GM20000 (cell line): ENCODE results near the gene CARS1.
"Not testable (repeated sequence)": the region's sequence is repeated elsewhere in the genome, so short reads cannot be mapped to it uniquely, and the experiment has no call there.

ENCODE experiments used
- DNase-seq: peaks from one replicate; pipeline ENCODE4 v3.0.0; 2012; ENCODE audit warnings: low spot score
- TF ChIP-seq, protein P1 (sequence below): IDR thresholded peaks from 2 replicates; pipeline ENCODE4 v1.5.1; 2012; ENCODE audit warnings: mild to moderate bottlenecking, control low read depth; ENCODE audit errors: extremely low read depth, missing control alignments

CARS1 gene

GRCh38 chr11:3074912-3075589, 17.8 kb upstream of the CARS1 start:
- TF ChIP-seq, protein P1, sequence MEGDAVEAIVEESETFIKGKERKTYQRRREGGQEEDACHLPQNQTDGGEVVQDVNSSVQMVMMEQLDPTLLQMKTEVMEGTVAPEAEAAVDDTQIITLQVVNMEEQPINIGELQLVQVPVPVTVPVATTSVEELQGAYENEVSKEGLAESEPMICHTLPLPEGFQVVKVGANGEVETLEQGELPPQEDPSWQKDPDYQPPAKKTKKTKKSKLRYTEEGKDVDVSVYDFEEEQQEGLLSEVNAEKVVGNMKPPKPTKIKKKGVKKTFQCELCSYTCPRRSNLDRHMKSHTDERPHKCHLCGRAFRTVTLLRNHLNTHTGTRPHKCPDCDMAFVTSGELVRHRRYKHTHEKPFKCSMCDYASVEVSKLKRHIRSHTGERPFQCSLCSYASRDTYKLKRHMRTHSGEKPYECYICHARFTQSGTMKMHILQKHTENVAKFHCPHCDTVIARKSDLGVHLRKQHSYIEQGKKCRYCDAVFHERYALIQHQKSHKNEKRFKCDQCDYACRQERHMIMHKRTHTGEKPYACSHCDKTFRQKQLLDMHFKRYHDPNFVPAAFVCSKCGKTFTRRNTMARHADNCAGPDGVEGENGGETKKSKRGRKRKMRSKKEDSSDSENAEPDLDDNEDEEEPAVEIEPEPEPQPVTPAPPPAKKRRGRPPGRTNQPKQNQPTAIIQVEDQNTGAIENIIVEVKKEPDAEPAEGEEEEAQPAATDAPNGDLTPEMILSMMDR = no peak
- no peak for DNase-seq

GRCh38 chr11:3073029-3073435, 15.8 kb upstream of the CARS1 start:
- no peak for DNase-seq
- TF ChIP-seq, protein P1 = no peak

GRCh38 chr11:3069425-3069824, 12.2 kb upstream of the CARS1 start:
- TF ChIP-seq, protein P1 = no peak
- no peak for DNase-seq

- DNase-seq = not testable (repeated sequence)
Measured at GRCh38 chr11:3066308-3066707, 9.1 kb upstream of the CARS1 start.

- DNase-seq = not testable (repeated sequence)
Measured at GRCh38 chr11:3064709-3065108, 7.5 kb upstream of the CARS1 start.

GRCh38 chr11:3063876-3064275, 6.7 kb upstream of the CARS1 start:
- not testable (repeated sequence) for DNase-seq

GRCh38 chr11:3063432-3063831, 6.2 kb upstream of the CARS1 start:
- not testable (repeated sequence) for DNase-seq

DNA sequence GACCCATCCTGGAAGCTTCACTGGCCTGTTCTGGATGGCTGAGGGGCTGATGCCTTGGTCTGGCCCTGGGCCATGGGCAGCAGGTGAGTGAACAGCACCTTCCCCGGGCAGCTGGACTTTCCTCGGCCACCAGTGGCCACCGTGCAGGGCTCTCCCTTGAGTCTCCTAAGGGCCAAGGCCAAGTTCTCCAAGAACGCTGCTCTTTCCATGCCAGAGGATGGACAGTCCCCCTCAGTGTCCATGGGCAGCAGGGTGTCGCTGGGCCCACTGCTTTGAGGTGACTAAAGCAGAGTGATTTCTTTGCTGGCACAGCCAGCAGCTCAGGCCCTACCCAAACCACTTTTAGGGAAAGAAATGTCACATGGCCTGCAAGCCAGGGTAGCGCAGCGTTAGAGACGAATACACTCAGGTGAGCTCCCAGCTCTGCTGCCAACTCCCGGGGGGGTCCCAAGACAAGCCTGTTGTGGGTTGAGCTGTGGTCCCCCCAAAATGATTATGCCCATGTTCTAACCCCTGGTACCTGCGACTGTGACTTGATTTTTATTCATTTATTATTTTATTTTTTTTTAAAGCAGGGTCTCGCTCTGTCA, 3.3 kb upstream of the CARS1 start:
- DNase-seq = no peak
- TF ChIP-seq, protein P1 = no peak

DNA sequence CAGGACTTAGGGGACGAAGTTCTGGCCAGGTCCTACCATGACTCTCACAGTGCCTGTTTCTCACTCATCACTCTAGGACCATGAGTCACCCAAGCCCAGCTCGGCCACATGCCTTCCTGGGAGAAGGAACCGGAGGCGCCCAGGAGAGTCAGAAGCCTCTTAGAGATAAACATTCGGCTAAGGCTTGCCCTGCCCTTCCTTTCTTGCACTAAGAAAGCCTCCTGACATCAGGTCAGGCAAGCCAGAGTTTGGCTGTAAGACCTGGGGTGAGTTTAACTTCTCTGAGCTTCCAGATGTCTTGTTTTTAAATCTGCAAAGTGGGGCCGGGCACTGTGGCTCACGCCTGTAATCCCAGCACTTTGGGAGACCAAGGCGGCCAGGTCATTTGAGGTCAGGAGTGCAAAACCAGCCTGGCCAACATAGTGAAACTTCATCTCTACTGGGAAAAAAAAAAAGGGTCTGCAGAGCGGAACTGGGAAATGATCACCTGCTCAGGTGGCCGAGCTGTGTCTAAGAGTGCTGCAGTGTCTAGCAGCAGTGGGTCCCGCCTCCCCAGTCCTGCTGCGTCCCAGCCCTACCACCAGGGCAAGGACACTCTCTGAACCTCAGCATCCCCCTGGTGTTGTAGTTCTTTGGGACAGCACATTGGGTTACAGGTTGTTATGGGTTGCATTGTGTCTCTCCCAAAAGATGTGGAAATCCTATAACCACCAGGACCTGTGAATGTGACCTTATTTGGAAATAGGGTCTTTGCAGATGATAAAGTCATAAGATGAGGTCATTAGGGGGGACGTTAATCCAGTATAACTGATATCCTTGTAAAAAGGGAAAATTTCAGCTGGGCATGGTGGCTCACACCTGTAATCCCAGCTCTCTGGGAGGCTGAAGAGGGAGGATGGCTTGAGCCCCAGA, 1.8 kb upstream of the CARS1 start:
- DNase-seq = no peak
- TF ChIP-seq, protein P1 = no peak
